Type B pancreatic cell (in vitro differentiated cells): ENCODE measurements around the gene NAV2. TPM values are rescaled to one million over a fixed set of nuclear protein-coding genes. Genes with fewer than 3 reads are reported as not detected.

Experiments used
- DNase-seq: peaks from one replicate; pipeline ENCODE4 v3.0.0; 2021; ENCODE audit warnings: mixed read lengths; ENCODE audit not compliant: unreplicated experiment; ENCODE audit errors: extremely low spot score
- H3K27ac Mint-ChIP-seq: 2 replicates; pipeline ENCODE4 v1.8.0; 2021; ENCODE audit warnings: mild to moderate bottlenecking, mixed read lengths
- H3K27me3 Mint-ChIP-seq: 2 replicates; pipeline ENCODE4 v1.8.0; 2021; ENCODE audit warnings: mixed read lengths
- H3K36me3 Mint-ChIP-seq: 2 replicates; pipeline ENCODE4 v1.8.0; 2021; ENCODE audit warnings: mixed read lengths
- H3K4me1 Mint-ChIP-seq: one replicate; pipeline ENCODE4 v1.8.0; 2021; ENCODE audit warnings: mixed read lengths; ENCODE audit not compliant: unreplicated experiment
- H3K4me3 Mint-ChIP-seq: 2 replicates; pipeline ENCODE4 v1.8.0; 2021; ENCODE audit warnings: mild to moderate bottlenecking, mixed read lengths
- H3K9me3 Mint-ChIP-seq: 2 replicates; pipeline ENCODE4 v1.8.0; 2021; ENCODE audit warnings: mixed read lengths
- CTCF ChIP-seq: fragments of 200-600 bp; sonication (generic); conservative IDR thresholded peaks from 2 replicates; pipeline ENCODE4 v1.5.0; 2021; ENCODE audit warnings: antibody characterized with exemption, mild to moderate bottlenecking
- total RNA-seq: library from RNA; stranded (reverse); gene quantifications from 2 replicates; pipeline ENCODE4 v1.2.1, GENCODE V29; 2021; ENCODE audit warnings: low replicate concordance

NAV2 gene
- total RNA-seq, 1 donor from 2014 or later: 54.2 TPM

- peaks cover 46% of the 10 kb centered on the region for H3K36me3 Mint-ChIP-seq
- H3K27me3 Mint-ChIP-seq: no peaks in the 10 kb centered on the region
- H3K4me3 Mint-ChIP-seq: no peak overlapping the region
- DNase-seq: no peak
- TF ChIP-seq CTCF: no peak
- H3K9me3 Mint-ChIP-seq: no peaks in the 10 kb centered on the region
- H3K4me1 Mint-ChIP-seq: peaks cover 52% of the 10 kb centered on the region
- no peak overlapping the region for H3K27ac Mint-ChIP-seq
These were observed 330.2 kb downstream of the NAV2 start for GRCh38 chr11:20042811-20043341.

- Mint-ChIP-seq H3K4me3 (no peak overlapping the region), H3K27me3 (no peaks in the 10 kb centered on the region), H3K9me3 (no peaks in the 10 kb centered on the region), H3K27ac (no peak overlapping the region), H3K4me1 (peaks cover 43% of the 10 kb centered on the region), H3K36me3 (peaks cover 57% of the 10 kb centered on the region)
- TF ChIP-seq CTCF: no peak
- no peak for DNase-seq
These were observed 331.4 kb downstream of the NAV2 start for GRCh38 chr11:20043992-20044391.

- Mint-ChIP-seq H3K36me3 (peaks cover 59% of the 10 kb centered on the region), H3K4me3 (no peak overlapping the region), H3K4me1 (peaks cover 43% of the 10 kb centered on the region), H3K27me3 (no peaks in the 10 kb centered on the region), H3K27ac (no peak overlapping the region), H3K9me3 (no peaks in the 10 kb centered on the region)
- TF ChIP-seq CTCF: no peak
- no peak for DNase-seq
These were observed 332.6 kb downstream of the NAV2 start for GRCh38 chr11:20045098-20045688.

- peaks cover 64% of the 10 kb centered on the region for H3K36me3 Mint-ChIP-seq
- H3K4me1 Mint-ChIP-seq: peaks cover 50% of the 10 kb centered on the region
- H3K27me3 Mint-ChIP-seq: no peaks in the 10 kb centered on the region
- DNase-seq: no peak
- H3K4me3 Mint-ChIP-seq: no peak overlapping the region
- no peaks in the 10 kb centered on the region for H3K9me3 Mint-ChIP-seq
- peak overlapping the region; percentile 49 for H3K27ac Mint-ChIP-seq
- TF ChIP-seq CTCF: no peak
These were observed 333.8 kb downstream of the NAV2 start for GRCh38 chr11:20046416-20046815.

- no peaks in the 10 kb centered on the region for H3K9me3 Mint-ChIP-seq
- H3K4me3 Mint-ChIP-seq: peak overlapping the region; percentile 27
- peaks cover 46% of the 10 kb centered on the region for H3K4me1 Mint-ChIP-seq
- no peak for DNase-seq
- H3K27ac Mint-ChIP-seq: peak overlapping the region; percentile 66
- no peak for TF ChIP-seq CTCF
- no peaks in the 10 kb centered on the region for H3K27me3 Mint-ChIP-seq
- H3K36me3 Mint-ChIP-seq: peaks cover 66% of the 10 kb centered on the region
These were observed 334.6 kb downstream of the NAV2 start for GRCh38 chr11:20047006-20047768.
